ENCODE data around the gene CALD1.

The CALD1 gene

DNA sequence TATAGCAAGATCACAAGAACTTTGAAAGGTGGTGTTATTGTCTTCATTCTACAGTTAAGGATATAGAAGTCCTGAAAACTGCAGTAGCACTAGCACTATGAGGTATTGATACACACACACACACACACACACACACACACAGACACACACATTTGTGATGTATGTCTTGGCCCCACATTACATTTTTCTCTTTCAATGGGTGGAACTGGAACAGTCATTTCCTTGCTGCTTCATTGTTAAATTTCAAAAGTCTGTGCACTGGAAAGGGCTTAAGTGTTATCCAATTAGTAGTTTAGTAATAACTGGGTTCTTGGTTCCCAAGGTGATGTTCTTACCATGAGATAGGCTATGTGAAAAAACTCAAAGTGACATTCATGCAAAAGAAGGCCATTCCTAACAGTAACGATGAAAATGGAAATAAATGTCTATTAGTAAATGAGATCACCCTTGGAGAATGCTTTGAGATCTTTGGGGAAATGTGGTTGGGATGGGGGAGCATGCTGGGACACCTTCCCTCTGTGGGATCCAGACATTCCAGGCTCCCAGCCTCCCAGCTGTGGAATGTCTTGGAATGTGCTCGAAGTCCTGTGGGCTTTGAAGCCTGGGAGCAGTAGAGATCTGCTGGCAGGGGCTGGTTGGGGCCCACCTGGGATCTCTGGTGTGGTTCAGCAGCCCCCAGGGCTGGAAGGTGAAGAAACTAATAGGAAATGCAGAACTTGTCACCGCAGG is 37.4 kb upstream of the CALD1 start:
- H3K79me2 ChIP-seq (ENCODE audit: insufficient read depth, low read length) = no peaks in the 10 kb centered on the region
- ATAC-seq (ENCODE audit: insufficient read depth, low read depth) (no peak), DNase-seq (no peak)
- no peaks in the 10 kb centered on the region for H3K4me1 ChIP-seq (ENCODE audit: insufficient read depth, low read length)
- H3K36me3 ChIP-seq (ENCODE audit: insufficient read depth, low read length) = no peaks in the 10 kb centered on the region
- H4K20me1 ChIP-seq (ENCODE audit: insufficient read depth, low read length) = no peaks in the 10 kb centered on the region
- no peak overlapping the region for H2AFZ ChIP-seq (ENCODE audit: low read depth, low read length)
- no peak overlapping the region for H3K27ac ChIP-seq (ENCODE audit: low read length)
- no peak for TF ChIP-seq EZH2 (IDR thresholded peaks at IDR 0.05; ENCODE audit: borderline replicate concordance, low read depth, low read length, severe bottlenecking)
- TF ChIP-seq, protein P1, sequence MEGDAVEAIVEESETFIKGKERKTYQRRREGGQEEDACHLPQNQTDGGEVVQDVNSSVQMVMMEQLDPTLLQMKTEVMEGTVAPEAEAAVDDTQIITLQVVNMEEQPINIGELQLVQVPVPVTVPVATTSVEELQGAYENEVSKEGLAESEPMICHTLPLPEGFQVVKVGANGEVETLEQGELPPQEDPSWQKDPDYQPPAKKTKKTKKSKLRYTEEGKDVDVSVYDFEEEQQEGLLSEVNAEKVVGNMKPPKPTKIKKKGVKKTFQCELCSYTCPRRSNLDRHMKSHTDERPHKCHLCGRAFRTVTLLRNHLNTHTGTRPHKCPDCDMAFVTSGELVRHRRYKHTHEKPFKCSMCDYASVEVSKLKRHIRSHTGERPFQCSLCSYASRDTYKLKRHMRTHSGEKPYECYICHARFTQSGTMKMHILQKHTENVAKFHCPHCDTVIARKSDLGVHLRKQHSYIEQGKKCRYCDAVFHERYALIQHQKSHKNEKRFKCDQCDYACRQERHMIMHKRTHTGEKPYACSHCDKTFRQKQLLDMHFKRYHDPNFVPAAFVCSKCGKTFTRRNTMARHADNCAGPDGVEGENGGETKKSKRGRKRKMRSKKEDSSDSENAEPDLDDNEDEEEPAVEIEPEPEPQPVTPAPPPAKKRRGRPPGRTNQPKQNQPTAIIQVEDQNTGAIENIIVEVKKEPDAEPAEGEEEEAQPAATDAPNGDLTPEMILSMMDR (IDR thresholded peaks at IDR 0.05; ENCODE audit: borderline replicate concordance, extremely low read depth, low read length, poor library complexity, severe bottlenecking) = no peak
- no peak overlapping the region for H3K9ac ChIP-seq (ENCODE audit: low read depth, low read length)
- H3K4me3 ChIP-seq (ENCODE audit: low read depth in 1 of 2, low read length in 2 of 2) = no peak overlapping the region
- H3K9me3 ChIP-seq (ENCODE audit: insufficient read depth, low read length, severe bottlenecking) = no peaks in the 10 kb centered on the region
- H3K27me3 ChIP-seq (ENCODE audit: insufficient read depth, low read length, poor library complexity) = peaks cover 3% of the 10 kb centered on the region
- H3K4me2 ChIP-seq (ENCODE audit: insufficient read depth, low read length) = no peak overlapping the region

DNA sequence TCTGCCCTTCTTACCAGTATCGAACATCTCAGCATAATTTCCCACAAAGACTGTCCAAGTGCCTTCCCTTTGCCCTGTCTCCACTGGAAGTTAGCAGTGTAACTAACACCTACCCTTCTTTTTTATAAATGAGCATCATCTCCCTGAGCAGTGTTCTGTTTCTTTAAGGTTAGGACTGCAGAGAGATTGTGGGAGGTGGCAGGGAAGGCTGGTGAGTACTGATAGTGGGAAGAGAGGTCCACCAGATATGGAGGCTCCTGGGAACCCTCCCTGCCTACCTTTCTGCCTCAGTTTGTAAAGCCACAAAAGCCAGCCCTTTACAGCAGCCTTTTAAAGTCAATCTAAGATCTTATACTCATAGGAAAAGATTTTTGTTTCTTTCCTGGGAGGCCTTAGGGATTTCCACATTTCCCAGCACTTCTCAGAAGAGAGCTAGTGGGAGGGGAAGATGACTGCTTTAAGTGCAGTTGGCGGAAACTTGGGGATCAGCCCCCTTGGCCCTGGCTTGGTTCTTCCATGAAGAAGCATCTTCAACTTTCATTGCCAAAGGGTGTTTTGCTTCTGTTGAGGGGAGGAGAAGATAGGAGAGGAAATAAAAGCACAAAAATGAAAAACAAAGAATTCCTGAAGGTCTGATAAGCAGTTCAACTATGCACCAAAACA is 36.6 kb upstream of the CALD1 start:
- Histone ChIP-seq H3K4me2 (ENCODE audit: insufficient read depth, low read length) (no peak overlapping the region), H3K9me3 (ENCODE audit: insufficient read depth, low read length, severe bottlenecking) (no peaks in the 10 kb centered on the region), H3K9ac (ENCODE audit: low read depth, low read length) (no peak overlapping the region), H3K36me3 (ENCODE audit: insufficient read depth, low read length) (no peaks in the 10 kb centered on the region), H3K27ac (ENCODE audit: low read length) (no peak overlapping the region), H2AFZ (ENCODE audit: low read depth, low read length) (no peak overlapping the region), H3K79me2 (ENCODE audit: insufficient read depth, low read length) (no peaks in the 10 kb centered on the region), H3K27me3 (ENCODE audit: insufficient read depth, low read length, poor library complexity) (peaks cover 3% of the 10 kb centered on the region), H3K4me1 (ENCODE audit: insufficient read depth, low read length) (no peaks in the 10 kb centered on the region), H3K4me3 (ENCODE audit: low read depth in 1 of 2, low read length in 2 of 2) (no peak overlapping the region), H4K20me1 (ENCODE audit: insufficient read depth, low read length) (no peaks in the 10 kb centered on the region)
- TF ChIP-seq EZH2 (IDR thresholded peaks at IDR 0.05; ENCODE audit: borderline replicate concordance, low read depth, low read length, severe bottlenecking) = no peak
- TF ChIP-seq, protein P1 (IDR thresholded peaks at IDR 0.05; ENCODE audit: borderline replicate concordance, extremely low read depth, low read length, poor library complexity, severe bottlenecking) = no peak
- DNase-seq (no peak), ATAC-seq (ENCODE audit: insufficient read depth, low read depth) (no peak)

DNA sequence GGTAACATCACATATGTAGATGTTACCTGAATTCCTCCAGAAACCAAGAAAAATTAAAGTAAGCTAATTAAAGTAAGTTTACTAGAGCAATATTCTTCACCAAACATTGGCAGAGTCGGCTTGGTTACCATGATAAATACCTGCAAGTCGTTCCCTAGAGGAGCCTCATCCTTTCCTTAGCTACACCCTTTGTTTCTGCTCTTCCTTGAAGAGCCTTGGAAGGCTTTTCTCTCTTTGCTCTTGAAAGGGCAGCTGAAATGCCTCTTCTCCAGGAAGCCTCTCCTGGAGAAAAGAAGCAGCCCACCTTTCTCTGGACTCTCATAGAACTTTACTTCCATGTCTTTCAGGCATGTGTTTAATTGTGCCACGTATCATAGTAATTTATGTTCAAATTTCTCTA is 34.9 kb upstream of the CALD1 start:
- DNase-seq = no peak
- no peaks in the 10 kb centered on the region for H3K36me3 ChIP-seq (ENCODE audit: insufficient read depth, low read length)
- no peak overlapping the region for H3K4me3 ChIP-seq (ENCODE audit: low read depth in 1 of 2, low read length in 2 of 2)
- H3K79me2 ChIP-seq (ENCODE audit: insufficient read depth, low read length) = no peaks in the 10 kb centered on the region
- H3K4me2 ChIP-seq (ENCODE audit: insufficient read depth, low read length) = no peak overlapping the region
- H3K9ac ChIP-seq (ENCODE audit: low read depth, low read length) = no peak overlapping the region
- H3K4me1 ChIP-seq (ENCODE audit: insufficient read depth, low read length) = no peaks in the 10 kb centered on the region
- H3K9me3 ChIP-seq (ENCODE audit: insufficient read depth, low read length, severe bottlenecking) = no peaks in the 10 kb centered on the region
- H3K27me3 ChIP-seq (ENCODE audit: insufficient read depth, low read length, poor library complexity) = peaks cover 3% of the 10 kb centered on the region
- no peak overlapping the region for H3K27ac ChIP-seq (ENCODE audit: low read length)
- no peak overlapping the region for H2AFZ ChIP-seq (ENCODE audit: low read depth, low read length)
- no peak for ATAC-seq (ENCODE audit: insufficient read depth, low read depth)
- H4K20me1 ChIP-seq (ENCODE audit: insufficient read depth, low read length) = no peaks in the 10 kb centered on the region
- no peak for TF ChIP-seq EZH2 (IDR thresholded peaks at IDR 0.05; ENCODE audit: borderline replicate concordance, low read depth, low read length, severe bottlenecking)

DNA sequence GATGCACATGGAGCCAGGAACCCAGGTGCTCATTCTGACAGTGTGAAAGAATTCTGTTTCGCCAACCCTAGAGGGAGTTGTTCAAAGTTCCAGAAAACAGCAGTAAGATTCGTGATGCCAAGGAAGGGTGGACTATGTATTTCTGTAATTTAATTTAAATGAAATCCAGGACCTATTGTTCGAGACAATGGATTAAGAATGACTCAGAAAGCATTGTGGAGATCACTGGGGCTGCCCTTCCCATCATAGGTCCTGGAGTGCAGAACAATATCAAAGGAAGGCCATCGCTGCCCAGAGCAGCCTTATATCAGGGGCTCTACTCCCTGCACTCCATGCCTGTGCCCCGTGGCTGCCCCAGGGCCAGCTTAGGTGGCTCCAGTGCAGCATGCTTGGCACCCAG is 32.1 kb upstream of the CALD1 start:
- H3K27me3 ChIP-seq (ENCODE audit: insufficient read depth, low read length, poor library complexity) = no peaks in the 10 kb centered on the region
- H3K79me2 ChIP-seq (ENCODE audit: insufficient read depth, low read length) = no peaks in the 10 kb centered on the region
- no peak overlapping the region for H3K4me2 ChIP-seq (ENCODE audit: insufficient read depth, low read length)
- H4K20me1 ChIP-seq (ENCODE audit: insufficient read depth, low read length) = no peaks in the 10 kb centered on the region
- H3K4me1 ChIP-seq (ENCODE audit: insufficient read depth, low read length) = no peaks in the 10 kb centered on the region
- H3K9me3 ChIP-seq (ENCODE audit: insufficient read depth, low read length, severe bottlenecking) = no peaks in the 10 kb centered on the region
- DNase-seq (no peak), ATAC-seq (ENCODE audit: insufficient read depth, low read depth) (no peak)
- H3K27ac ChIP-seq (ENCODE audit: low read length) = no peak overlapping the region
- no peak overlapping the region for H2AFZ ChIP-seq (ENCODE audit: low read depth, low read length)
- H3K9ac ChIP-seq (ENCODE audit: low read depth, low read length) = no peak overlapping the region
- no peaks in the 10 kb centered on the region for H3K36me3 ChIP-seq (ENCODE audit: insufficient read depth, low read length)
- H3K4me3 ChIP-seq (ENCODE audit: low read depth in 1 of 2, low read length in 2 of 2) = no peak overlapping the region
- no peak for TF ChIP-seq EZH2 (IDR thresholded peaks at IDR 0.05; ENCODE audit: borderline replicate concordance, low read depth, low read length, severe bottlenecking)
- TF ChIP-seq, protein P1 (IDR thresholded peaks at IDR 0.05; ENCODE audit: borderline replicate concordance, extremely low read depth, low read length, poor library complexity, severe bottlenecking) = no peak

Measured in DND-41 (cell line).